WERI-Rb-1 (cell line): ENCODE results near the gene IMPA2.

Experiments
- DNase-seq: peaks from one replicate; pipeline ENCODE4 v3.0.0-alpha.2; 2020
- H3K27ac ChIP-seq: fragments of 250-450 bp; sonication (Bioruptor Pico); 2 replicates; pipeline ENCODE4 v1.5.1; 2020; ENCODE audit warnings: mild to moderate bottlenecking, moderate library complexity
- H3K27me3 ChIP-seq: fragments of 250-450 bp; sonication (Bioruptor Pico); 2 replicates; pipeline ENCODE4 v1.5.1; 2021; ENCODE audit warnings: mild to moderate bottlenecking, low read depth, moderate library complexity; ENCODE audit not compliant: insufficient read depth, severe bottlenecking
- H3K36me3 ChIP-seq: fragments of 250-450 bp; sonication (Bioruptor Pico); 2 replicates; pipeline ENCODE4 v1.5.1; 2020; ENCODE audit warnings: mild to moderate bottlenecking, moderate library complexity
- H3K4me3 ChIP-seq: 2 replicates; pipeline ENCODE4 v1.5.1; 2011; ENCODE audit warnings: low read depth, mild to moderate bottlenecking, control low read depth, low read length
- H3K9me3 ChIP-seq: fragments of 250-450 bp; sonication (Bioruptor Pico); 2 replicates; pipeline ENCODE4 v1.5.1; 2021; ENCODE audit warnings: mild to moderate bottlenecking, moderate library complexity; ENCODE audit not compliant: severe bottlenecking
- TF ChIP-seq, protein P1 (sequence below): IDR thresholded peaks from 2 replicates; pipeline ENCODE4 v1.5.1; 2011; ENCODE audit warnings: low read depth, mild to moderate bottlenecking, control low read depth, inconsistent platforms, low read length

Gene IMPA2

DNA sequence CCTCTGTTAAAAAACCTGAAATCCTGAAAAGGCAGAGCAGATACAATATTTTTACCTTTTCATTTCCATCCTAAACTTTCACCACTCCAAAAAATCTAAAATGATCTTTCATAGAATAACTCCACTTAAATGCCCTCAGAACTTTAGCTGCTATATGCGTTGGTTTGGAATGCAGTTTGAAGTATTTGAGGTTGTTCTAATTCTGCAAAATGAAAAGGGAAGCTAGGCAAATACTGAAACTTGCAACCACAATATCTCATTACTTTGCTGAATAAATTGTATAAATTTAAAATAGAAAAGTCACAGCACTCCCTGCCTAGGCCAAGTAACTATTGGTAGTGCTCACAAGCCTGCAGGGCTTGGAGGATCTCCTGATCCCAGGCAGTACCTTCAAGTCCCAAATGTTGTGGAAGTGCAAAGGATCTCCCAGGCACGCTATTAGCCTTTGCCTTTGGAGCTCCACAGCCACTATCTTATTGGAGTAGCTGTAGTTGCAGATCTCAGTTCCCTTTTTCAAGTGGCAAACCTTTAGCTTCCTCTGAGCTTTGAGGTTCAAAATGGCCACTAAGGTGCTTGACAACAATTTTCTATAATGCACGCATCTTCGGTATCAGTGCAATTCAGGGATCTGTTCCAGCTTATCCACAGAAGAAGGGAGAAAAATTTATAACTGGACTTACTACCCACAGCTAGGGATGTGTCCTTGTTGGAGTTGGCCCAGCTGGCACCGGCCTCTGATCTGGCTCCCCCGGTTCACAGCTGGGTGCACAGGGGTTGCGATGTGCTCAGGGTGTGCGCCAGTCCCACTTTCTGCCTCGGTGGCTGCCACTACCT is 68.9 kb downstream of the IMPA2 start:
- no peak overlapping the region for H3K4me3 ChIP-seq
- no peaks in the 10 kb centered on the region for H3K36me3 ChIP-seq
- TF ChIP-seq, protein P1, sequence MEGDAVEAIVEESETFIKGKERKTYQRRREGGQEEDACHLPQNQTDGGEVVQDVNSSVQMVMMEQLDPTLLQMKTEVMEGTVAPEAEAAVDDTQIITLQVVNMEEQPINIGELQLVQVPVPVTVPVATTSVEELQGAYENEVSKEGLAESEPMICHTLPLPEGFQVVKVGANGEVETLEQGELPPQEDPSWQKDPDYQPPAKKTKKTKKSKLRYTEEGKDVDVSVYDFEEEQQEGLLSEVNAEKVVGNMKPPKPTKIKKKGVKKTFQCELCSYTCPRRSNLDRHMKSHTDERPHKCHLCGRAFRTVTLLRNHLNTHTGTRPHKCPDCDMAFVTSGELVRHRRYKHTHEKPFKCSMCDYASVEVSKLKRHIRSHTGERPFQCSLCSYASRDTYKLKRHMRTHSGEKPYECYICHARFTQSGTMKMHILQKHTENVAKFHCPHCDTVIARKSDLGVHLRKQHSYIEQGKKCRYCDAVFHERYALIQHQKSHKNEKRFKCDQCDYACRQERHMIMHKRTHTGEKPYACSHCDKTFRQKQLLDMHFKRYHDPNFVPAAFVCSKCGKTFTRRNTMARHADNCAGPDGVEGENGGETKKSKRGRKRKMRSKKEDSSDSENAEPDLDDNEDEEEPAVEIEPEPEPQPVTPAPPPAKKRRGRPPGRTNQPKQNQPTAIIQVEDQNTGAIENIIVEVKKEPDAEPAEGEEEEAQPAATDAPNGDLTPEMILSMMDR: no peak
- H3K27ac ChIP-seq: no peak overlapping the region
- H3K27me3 ChIP-seq: peaks cover 2% of the 10 kb centered on the region
- H3K9me3 ChIP-seq: no peaks in the 10 kb centered on the region
- no peak for DNase-seq

DNA sequence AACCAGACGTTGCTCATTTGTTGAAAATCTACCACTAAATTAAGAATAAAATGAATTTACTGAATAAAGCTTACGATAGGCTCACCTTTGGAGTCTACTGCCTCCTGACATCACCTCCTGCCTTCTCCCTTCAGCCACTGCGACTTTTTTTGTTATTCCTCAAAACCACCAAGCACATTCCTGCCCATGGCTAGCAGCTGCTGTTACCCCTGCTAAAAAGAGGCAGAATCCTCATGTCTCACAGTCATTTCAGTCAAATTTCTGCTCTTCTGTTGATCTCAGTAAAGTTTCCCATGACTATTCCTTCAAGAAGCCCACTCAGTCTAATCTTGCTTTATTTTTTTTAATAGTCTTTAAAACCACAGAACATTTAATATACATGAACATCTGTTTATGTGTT is 71.6 kb downstream of the IMPA2 start:
- H3K9me3 ChIP-seq: no peaks in the 10 kb centered on the region
- H3K27ac ChIP-seq: no peak overlapping the region
- no peaks in the 10 kb centered on the region for H3K36me3 ChIP-seq
- H3K27me3 ChIP-seq: peaks cover 2% of the 10 kb centered on the region
- DNase-seq: no peak
- TF ChIP-seq, protein P1: no peak
- no peak overlapping the region for H3K4me3 ChIP-seq

DNA sequence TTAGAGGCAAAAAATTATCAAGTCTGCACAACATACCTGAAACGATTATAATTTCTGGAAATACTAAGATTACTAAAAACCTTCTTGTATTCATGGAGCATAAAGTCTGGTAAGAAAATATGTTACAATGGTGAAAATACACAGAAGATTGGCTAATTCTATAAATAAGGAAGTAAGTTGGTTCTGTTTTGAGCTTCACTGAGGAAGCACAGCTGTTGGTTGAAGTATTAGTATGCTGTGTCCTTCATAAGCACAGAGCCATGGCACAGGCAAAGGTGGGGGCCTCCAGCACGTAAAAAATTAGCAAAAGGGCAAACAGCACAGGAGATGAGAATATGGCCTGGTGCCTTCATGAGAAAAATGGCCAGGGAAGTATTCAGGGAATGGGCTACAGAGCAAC is 72.0 kb downstream of the IMPA2 start:
- Histone ChIP-seq H3K4me3 (no peak overlapping the region), H3K9me3 (no peaks in the 10 kb centered on the region), H3K27me3 (peaks cover 2% of the 10 kb centered on the region), H3K36me3 (no peaks in the 10 kb centered on the region), H3K27ac (no peak overlapping the region)
- DNase-seq: no peak
- TF ChIP-seq, protein P1: no peak

DNA sequence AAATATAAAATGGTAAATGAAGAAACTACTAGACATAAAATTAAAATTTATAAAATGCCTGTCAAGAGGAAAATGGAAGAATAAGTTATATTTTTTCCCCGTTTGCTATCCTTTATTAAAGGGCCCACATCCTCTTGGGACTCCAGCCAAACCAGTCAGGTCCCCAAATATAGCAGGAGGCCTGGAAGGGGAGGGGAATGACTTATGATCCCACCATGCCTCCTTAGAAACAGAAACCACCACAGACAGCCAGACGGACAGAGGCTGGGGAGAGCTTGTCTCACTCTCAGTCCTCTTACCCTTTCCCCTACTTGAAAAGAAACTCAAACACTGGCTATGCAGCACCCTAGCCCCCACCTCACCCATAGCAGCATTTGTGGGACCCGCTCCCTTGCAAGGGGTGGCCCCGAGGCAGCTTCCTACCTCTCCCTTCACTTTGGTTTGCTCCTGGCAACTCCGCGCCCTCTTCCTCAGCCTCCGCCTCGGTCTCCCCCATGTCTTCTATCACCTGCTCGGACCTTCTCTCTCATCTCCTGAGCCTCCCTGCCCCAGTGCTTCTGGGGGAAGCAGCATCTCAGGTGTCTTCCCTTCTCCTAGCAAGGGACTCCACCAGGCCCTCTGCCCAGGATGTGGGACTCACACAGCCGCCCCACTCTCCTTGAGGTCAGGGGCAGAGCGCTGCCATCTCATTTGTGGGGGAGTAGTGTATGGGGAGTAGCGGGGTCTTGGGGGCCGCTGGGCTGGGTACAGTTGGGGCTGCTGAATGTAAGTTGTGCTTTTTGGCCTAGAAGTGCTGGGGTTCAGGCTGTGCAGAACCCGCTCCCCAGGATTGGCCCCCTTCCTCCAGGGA is 75.0 kb downstream of the IMPA2 start:
- no peaks in the 10 kb centered on the region for H3K36me3 ChIP-seq
- no peaks in the 10 kb centered on the region for H3K27me3 ChIP-seq
- H3K9me3 ChIP-seq: no peaks in the 10 kb centered on the region
- H3K27ac ChIP-seq: no peak overlapping the region
- no peak for DNase-seq
- no peak overlapping the region for H3K4me3 ChIP-seq
- TF ChIP-seq, protein P1: no peak

DNA sequence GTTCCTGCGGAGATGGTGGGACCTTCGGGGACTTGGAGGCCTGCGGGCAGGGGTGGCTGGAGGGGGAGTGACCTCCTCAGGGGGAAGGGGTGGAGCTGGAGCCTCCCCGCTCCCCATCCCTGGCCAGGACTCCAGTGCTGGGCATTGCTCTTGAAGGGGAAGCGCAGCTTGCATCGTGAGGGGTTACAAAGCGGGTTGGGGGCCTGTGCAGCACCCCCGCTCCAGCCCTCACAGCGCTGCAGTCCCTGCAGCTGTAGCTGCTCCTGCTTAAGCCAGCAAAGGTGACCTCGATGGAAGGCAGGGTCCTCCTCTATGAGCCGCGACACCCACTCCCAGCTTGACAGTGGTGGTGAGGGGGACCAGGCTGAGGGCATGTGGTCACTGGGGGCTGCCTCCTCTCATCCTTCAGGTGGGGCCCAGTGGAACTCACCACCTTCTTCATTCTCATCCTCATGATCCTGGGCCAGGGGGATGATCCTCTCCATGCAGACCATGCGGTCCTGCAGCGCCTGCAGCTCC is 75.6 kb downstream of the IMPA2 start:
- TF ChIP-seq, protein P1: no peak
- Histone ChIP-seq H3K27ac (no peak overlapping the region), H3K27me3 (no peaks in the 10 kb centered on the region), H3K4me3 (no peak overlapping the region), H3K36me3 (no peaks in the 10 kb centered on the region), H3K9me3 (no peaks in the 10 kb centered on the region)
- no peak for DNase-seq
